ENCODE measurements around the gene SMIM45.

GRCh38 chr22:41949297-41949965, 2.5 kb upstream of the SMIM45 start:
- TF ChIP-seq CTCF (IDR thresholded peaks at IDR 0.05) (no peak), POLR2A (IDR thresholded peaks at IDR 0.05) (no peak)

All from prostate gland (tissue), 2 donors.